NCI-H146 treated with DMSO at 0.1 percent for 48 hours (cell line): ENCODE data around the gene CNOT4.
A peak's percentile ranks its signal among the peaks of the same experiment; 100 is the strongest.

Experiments used
- DNase-seq: peaks from one replicate; lab custom pipeline; 2025; ENCODE audit not compliant: unreplicated experiment; lab: John Stamatoyannopoulos, UW

The CNOT4 gene

GRCh38 chr7:135509839-135510591 is at the start of gene CNOT4:
CNOT4 (minus strand) TSS chr7:135510102; CDS start chr7:135438331, 71,771 bp downstream.
- DNase-seq = peak; percentile 91

- no peak for DNase-seq
These were observed 49.0 kb upstream of the CNOT4 start for GRCh38 chr7:135558881-135559280.

GRCh38 chr7:135558337-135558767 is 48.5 kb upstream of the CNOT4 start:
- peak; percentile 71 for DNase-seq

GRCh38 chr7:135557455-135558336 is 47.8 kb upstream of the CNOT4 start, which contains the start of gene NUP205:
NUP205 (plus strand) TSS chr7:135557917; CDS start chr7:135557945, 28 bp downstream.
- DNase-seq = peak; percentile 94

- DNase-seq = no peak
These were observed 43.4 kb upstream of the CNOT4 start for GRCh38 chr7:135553346-135553745.

- no peak for DNase-seq
These were observed 42.2 kb upstream of the CNOT4 start for GRCh38 chr7:135552148-135552547.

GRCh38 chr7:135550196-135550595 is 40.3 kb upstream of the CNOT4 start:
- DNase-seq = no peak

GRCh38 chr7:135541029-135541428 is 31.1 kb upstream of the CNOT4 start:
- DNase-seq = no peak

- DNase-seq = no peak
These were observed 29.7 kb upstream of the CNOT4 start for GRCh38 chr7:135539629-135540028.

- DNase-seq = no peak
These were observed 28.5 kb upstream of the CNOT4 start for GRCh38 chr7:135538376-135538775.

GRCh38 chr7:135537905-135538304 is 28.0 kb upstream of the CNOT4 start:
- no peak for DNase-seq

GRCh38 chr7:135537453-135537852 is 27.6 kb upstream of the CNOT4 start:
- no peak for DNase-seq

GRCh38 chr7:135536150-135536549 is 26.2 kb upstream of the CNOT4 start:
- no peak for DNase-seq

GRCh38 chr7:135527025-135527424 is 17.1 kb upstream of the CNOT4 start:
- DNase-seq = no peak

- DNase-seq = no peak
These were observed 15.5 kb upstream of the CNOT4 start for GRCh38 chr7:135525426-135525825.

- no peak for DNase-seq
These were observed 13.2 kb upstream of the CNOT4 start for GRCh38 chr7:135523146-135523545.

- DNase-seq = no peak
These were observed 12.6 kb upstream of the CNOT4 start for GRCh38 chr7:135522509-135522908.

- no peak for DNase-seq
These were observed 10.0 kb upstream of the CNOT4 start for GRCh38 chr7:135519871-135520270.

GRCh38 chr7:135519233-135519688 is 9.4 kb upstream of the CNOT4 start:
- DNase-seq = no peak

GRCh38 chr7:135518748-135519147 is 8.8 kb upstream of the CNOT4 start:
- no peak for DNase-seq

- DNase-seq = no peak
These were observed 7.2 kb upstream of the CNOT4 start for GRCh38 chr7:135517060-135517459.

GRCh38 chr7:135514856-135515255 is 5.0 kb upstream of the CNOT4 start:
- DNase-seq = peak; percentile 6
